ENCODE results near the gene IRF8.
"Not testable (repeated sequence)": the region's sequence is repeated elsewhere in the genome, so short reads cannot be mapped to it uniquely, and the experiment has no call there.

IRF8 gene

DNA sequence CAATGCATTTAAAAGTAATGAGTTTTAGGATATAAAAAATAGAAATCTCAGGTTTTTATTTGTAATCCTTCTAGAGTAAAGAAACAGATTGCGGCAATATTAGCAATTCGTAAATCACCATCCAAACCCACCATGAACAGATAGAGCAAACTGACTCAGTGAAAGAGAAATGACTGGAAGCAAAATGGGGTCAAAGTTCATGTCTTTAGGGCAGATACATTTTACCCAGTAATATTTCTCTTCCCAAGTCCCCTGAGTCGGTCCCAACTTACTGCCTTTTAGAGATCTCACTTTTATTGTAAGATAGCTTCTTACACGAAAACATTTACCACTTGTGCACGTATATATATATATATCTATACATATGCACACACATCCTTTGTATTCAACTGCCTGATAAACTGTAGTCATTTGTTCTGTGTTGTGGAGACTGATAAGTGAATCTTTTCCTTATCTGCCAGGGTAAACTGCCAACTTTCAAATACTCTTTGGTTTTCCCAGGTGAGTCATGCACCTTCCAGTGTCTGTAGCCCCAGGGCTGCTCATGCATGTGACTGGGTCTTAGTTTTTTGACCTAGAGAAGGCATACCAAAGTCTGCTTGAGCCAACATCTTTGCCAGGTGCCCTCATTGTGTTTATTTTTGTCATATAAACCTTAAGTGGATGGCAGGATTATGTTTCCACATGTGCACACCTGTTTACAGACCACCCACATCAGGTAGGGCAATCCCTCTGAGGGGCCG is 7.8 kb upstream of the IRF8 start:
- no peak for DNase-seq
- intact Hi-C loops (cut with DNase I): no loop called here

DNA sequence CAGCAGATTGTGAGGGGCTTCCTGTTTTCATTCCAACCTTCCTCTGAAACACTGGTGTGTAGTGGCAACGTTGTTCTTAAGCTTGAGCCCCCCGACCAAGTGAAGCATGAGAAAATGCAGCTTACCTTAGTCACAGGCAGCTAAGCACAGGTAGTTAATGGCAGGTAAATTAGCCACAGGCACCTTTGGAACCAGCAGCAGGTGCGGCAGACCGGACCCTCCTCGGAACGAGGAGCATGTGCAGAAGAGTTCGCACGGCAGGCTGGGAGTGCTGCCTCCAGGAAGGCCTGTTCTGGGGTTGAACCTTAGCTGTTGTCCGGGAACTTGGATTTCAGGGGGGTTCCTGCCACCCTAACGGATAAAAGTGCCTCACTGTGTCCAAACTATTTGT is 7.2 kb upstream of the IRF8 start:
- intact Hi-C loops (cut with DNase I): no loop called here
- DNase-seq: no peak

DNA sequence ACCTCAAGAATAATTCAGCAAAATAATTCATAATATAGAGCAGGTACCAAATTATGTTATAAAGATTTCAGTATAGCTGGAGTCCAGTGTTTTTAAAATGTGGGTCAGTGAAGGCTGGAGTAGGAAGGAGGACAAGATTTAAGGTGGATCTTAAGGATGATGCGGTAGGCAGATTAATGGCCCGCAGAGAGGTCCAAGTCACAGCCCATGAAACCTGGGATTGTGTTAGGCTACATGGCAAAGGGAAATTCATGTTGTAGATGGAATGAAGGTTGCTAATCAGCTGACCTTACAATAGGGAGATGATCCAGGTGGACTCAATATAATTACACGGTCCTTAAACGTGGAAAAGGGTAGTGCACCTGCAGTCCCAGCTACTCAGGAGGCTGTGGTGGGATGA is 6.2 kb upstream of the IRF8 start:
- intact Hi-C loops (cut with DNase I): no loop called here
- no peak for DNase-seq

DNA sequence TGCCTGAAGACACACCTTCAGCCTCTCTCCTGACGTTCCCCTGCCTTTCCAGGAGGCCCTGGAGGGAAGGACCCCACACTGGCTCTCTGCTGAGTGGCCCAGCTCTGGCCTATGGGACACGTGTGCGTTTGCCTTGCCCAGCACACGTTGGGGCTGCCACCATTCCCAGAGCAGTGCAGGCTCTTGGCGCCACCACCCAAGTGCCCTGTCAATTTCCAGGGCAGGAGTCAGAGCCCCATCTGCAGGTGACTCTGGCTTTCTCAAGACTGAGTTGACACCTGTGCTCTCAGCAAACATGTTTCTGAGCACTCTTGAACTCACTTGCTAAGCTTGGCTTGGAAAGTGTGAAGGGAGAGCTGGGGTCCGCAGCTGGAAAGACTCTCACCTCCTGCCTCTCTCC is 4.7 kb upstream of the IRF8 start:
- intact Hi-C loops (cut with DNase I): no loop called here
- no peak for DNase-seq

DNA sequence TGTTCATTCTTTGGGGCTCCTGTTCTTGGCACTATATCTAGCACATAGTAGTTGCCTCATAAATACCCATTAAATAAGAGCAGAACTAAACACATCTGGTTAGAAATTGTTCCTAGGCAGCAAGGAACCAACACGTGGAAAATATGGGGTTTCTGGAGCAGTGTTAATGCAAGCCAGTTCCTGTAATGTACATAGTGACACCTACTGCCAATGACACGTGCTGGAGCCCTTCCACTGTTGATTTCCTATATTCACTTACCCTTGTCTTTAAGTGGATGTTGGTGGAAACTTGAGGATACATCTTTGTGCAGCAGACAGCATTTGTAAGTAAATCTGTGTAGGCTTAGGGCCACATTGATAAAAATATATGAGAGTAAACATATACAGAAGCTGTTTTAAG is 1.6 kb upstream of the IRF8 start:
- intact Hi-C loops (cut with DNase I): no loop called here

DNA sequence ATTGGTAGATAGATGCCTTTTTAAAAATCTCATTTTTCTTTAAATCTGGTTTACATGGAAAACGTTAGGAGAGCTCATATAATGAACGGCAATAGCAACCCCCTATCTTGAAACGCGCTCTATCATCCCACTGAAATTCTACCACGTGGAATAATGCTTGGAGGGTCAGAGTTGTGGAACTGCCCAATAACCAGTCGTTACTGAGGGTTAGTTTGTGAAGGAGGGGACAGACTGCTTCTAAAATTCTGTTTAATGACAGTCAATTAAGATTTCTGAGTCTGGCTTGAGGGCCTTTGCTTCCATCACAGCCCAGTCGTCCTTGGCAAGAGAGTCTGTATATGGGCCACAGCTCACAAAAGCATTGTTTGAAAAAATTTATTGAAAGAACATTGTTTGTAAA is 482 bp downstream of the IRF8 start:
- no peak for DNase-seq
- intact Hi-C loops (cut with DNase I): no loop called here

More for the DNA sequence above, 1.6 kb upstream of the IRF8 start:
- DNase-seq: no peak

DNA sequence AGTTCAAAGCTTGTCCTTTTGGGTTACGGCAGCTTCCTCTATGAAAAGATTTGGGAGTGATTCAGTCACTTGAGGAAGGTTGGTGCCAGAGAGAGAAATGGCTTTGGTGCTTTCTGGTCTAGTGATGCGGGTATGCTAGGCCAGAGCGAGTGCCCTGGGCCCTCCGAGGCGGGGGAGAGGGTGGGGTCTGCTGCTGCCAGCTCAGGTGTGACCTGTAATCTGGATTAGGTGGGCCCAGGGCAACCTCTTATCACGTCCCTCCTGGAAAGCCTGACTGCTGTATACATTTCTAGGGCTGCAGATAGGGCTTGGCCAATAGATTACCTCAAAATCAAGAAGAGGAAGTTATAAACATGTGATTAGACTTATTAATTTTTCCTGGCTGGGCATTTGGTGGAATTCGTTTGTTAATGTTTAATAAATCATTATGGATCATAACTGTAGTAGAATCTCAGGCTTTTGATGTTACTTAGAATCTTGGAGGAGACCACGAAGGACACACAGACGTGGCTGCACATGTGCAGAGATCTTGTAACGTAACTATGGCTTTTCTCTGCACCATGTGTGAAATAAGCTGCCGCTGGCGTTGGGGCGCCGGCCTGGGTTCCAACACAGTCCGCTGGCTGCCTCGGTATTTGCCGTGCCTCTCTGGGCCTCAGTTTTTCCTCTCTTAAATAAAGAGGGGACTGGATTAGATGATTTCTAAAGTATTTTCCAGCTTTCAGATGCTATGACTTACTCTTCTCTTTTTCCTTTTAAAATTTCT is 1.2 kb downstream of the IRF8 start:
- intact Hi-C loops (cut with DNase I): no loop called here
- DNase-seq: peak in 1 of 10 donors; percentile 59

DNA sequence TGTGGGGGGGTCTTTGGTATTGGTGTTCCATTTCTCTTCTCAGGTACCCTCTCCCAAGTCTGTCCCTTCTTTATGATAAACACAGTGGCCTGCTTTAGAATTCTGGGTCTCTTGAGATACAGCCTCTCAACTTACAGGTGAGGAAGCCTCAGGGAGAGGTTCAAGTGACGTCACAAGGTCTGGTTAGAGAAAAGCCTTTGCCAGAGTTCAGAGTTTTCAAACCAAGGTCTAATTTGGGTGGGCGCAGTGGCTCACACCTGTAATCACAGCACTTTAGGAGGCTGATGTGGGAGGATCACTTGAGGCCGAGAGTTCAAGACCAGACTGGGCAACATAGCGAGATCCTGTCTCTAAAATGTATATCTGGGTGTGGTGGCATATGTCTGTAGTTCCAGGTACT is 2.1 kb downstream of the IRF8 start:
- intact Hi-C loops (cut with DNase I): no loop called here
- no peak for DNase-seq

DNA sequence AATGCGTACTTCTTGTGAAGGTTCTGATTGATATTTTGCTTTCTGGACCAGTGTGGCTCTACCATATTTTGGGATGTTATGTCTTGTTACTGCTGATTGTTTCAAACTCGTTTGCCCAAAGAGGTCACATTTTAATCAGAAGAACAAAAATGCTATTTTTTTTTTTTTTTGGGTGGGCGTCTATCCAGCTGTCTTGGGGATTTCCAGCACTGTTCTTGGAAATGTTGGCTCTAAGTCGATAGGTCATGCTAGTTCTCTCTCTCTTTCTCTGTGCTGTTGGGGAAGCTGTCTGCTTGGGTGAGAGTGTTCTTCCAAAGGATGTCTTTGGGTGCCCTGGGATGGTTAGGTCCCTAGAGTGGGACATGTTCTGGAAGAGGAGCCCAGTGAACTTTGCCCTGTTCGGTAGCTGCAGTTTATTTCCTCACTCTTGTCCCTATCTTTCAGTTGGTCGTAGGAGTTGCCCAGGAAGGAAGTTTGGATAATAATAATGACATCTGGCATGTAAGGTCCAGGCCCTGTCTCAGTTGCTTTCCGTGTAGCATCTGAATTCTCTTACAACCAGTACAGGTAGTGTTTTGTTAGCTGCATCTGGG is 2.9 kb downstream of the IRF8 start:
- intact Hi-C loops (cut with DNase I): no loop called here

DNA sequence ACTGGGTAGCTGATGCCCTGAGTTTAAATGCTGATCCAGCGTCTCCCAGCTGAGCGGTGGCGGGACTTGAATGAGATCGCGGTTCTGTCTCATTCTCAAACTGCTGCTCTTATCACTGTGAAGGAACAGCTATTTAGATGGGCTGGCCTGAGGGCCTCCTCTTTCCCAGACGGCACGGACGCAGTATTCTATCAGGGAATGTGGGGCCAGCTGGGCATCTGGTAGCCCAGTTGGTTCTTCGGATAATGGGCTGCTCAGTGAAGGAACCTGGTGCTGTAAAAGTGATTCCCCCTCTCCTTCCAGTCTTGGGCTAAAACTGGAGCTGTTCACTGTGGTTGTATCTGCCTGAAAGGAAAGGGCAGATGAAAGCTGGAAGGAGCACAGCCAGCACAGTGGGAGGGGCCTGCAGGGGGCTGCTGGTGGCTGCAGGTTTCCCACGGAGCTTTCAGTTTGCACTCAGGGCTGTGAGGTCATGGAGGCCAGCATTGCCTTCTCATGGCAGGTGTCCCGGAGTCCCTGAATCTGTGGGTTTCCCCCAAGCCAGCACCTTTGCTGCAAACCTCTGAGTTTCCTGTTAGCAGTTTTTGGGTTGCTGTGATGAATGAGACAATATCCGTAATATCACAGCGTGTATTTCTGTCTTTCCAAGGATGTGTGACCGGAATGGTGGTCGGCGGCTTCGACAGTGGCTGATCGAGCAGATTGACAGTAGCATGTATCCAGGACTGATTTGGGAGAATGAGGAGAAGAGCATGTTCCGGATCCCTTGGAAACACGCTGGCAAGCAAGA is 3.6 kb downstream of the IRF8 start:
- intact Hi-C loops (cut with DNase I): no loop called here
- peak in 2 of 10 donors; percentile 40 to 74 for DNase-seq

More for the DNA sequence above, 2.9 kb downstream of the IRF8 start:
- DNase-seq: peak in 1 of 10 donors; percentile 13

DNA sequence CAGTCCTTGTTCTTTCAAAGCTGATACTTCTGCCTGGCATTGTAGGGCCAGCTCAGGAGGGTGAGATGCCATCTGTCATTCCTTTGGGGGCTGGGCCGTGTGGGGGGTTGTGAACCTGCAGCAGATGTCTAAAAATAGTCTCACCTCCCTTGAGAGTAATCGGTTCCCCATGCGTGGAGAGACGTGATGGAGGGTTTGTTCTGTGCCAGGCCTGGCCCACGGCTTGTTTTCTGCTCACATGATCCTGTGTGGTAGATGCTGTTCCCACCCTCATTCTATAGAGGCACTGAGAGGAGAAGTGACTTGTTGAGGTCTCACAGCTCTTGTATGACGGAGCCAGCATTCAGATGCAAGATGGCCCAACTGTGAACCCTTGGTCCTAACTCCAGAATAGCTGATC is 4.6 kb downstream of the IRF8 start:
- DNase-seq: peak in 1 of 10 donors; percentile 1
- intact Hi-C loops (cut with DNase I): no loop called here

DNA sequence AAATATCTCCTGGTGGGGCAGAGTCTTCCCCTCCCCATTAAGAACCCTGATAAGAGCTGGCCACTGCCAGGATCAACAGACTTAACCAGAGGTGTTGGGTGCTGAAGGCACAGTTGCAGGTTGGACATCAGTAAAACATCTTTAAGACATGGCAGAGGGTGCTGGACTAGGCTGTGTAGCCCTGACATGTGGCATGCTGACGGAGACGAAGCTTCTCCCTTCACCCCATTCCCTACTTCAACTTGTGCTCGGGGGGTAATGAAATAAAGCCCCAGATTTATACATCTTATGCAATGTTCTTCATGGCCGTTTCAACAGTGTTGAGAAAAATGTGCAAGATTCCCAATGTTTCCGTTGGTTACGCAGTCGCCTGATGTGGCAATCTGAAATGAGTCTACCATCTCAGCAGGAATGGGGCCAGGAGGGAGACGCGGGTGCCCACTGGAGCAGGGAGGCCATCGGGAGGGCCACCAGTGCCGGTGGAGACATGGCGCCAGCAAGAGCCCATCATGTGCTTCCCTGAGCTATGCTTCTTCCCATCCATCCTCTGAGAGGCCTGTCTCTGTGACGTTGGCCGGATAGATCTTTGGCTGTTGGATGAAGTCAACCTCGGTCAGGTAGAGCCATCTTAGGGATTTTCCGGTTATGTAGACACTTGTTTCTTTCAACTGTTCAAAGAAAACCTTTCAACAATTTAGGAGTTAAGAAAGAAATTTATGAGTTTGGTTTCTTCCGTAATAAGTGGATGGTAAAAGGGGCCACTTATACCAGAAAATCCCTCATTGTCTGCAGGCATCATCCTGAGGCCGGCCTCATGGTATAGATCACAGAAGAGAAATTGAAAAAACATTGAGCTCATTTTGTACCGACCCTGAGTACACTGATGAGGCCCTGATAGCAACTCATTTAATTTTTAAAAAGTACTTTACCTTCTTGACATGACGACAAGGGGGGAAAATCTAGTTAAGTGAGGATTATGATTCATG is 6.4 kb downstream of the IRF8 start:
- peak in 2 of 10 donors; percentile 58 to 61 for DNase-seq
- intact Hi-C loops (cut with DNase I): no loop called here

DNA sequence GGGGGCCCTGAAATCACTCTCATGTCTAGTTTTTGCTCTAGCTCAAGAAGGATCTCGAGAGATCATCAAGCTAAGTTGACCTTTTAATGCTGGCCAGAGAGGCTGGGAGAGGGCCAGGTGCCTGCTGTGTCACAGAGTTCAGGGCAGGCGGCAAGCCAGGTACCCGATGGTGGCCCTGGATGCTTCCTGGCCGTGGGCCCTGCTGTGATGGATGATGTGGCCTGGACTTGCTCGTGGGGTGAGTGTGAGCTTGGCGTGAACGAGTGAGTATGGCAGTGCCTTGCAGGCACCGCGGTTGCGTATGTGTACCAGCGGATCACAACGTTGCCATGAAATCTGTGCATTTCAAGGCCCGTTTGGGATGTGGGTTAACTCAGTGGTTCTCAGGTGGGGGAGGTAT is 7.4 kb downstream of the IRF8 start:
- intact Hi-C loops (cut with DNase I): no loop called here
- DNase-seq: peak in 2 of 10 donors; percentile 21 to 63

DNA sequence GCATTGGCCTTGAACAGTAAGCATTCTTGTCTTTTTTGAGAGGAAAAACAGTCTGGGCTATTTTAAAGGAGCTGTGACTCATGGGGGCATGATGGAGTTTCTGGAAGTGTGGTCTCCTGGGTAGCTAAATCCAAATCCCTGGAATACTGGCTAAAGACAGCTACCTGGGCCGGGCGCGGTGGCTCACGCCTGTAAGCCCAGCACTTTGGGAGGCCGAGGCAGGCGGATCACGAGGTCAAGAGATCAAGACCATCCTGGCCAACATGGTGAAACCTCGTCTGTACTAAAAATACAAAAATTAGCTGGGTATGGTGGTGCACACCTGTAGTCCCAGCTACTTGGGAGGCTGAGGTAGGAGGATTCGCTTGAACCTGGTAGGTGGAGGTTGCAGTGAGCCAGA is 8.3 kb downstream of the IRF8 start:
- intact Hi-C loops (cut with DNase I): not testable (repeated sequence)
- peak in 2 of 10 donors; percentile 27 to 62 for DNase-seq

DNA sequence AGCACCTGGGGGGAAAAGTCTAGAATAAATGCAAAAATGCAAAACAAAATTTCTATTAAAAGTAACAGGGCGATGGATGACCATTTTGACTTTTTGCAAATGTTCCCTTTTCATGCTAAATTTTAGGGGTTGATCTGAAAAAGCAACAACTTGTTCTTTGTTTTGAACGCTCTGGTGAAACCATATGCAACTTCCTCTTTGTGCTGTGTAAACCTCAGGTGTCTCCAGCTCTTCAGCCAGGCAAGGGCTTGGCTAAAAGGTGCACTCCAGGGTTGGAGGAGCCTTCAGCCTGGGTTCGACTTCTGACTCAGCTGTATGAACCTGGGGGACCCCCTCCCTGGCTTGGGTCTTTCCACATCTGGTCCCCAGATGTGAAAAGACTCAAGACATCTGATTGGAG is 9.5 kb downstream of the IRF8 start:
- peak in 2 of 10 donors; percentile 22 to 33 for DNase-seq
- intact Hi-C loops (cut with DNase I): no loop called here

DNA sequence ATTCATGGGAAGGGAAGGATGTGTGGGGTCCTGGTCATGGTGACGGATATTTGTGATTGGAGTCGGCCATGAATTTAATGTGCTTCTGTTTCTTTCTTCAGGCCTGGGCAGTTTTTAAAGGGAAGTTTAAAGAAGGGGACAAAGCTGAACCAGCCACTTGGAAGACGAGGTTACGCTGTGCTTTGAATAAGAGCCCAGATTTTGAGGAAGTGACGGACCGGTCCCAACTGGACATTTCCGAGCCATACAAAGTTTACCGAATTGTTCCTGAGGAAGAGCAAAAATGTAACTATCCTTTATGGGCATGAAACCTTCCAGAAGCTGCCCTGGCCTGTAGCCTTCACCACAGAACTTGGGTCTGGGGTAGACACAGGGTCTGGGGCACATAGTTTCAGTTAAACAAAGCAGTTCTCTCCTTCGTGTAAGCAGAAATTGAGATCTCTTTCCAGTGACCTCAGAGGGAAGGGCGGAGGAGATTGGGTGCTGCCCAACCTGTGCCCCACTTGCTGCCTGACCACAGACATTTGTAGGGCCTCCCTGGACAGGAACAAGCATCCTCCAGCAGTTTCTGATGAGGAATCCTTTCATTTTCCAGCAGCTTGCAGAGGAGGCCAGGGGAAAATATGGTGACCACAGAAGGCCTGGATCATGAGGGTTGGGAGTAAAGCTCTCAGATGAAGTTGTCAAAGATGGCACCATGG is 10.1 kb downstream of the IRF8 start:
- peak in 2 of 10 donors; percentile 5 to 18 for DNase-seq
- intact Hi-C loops (cut with DNase I): no loop called here

DNA sequence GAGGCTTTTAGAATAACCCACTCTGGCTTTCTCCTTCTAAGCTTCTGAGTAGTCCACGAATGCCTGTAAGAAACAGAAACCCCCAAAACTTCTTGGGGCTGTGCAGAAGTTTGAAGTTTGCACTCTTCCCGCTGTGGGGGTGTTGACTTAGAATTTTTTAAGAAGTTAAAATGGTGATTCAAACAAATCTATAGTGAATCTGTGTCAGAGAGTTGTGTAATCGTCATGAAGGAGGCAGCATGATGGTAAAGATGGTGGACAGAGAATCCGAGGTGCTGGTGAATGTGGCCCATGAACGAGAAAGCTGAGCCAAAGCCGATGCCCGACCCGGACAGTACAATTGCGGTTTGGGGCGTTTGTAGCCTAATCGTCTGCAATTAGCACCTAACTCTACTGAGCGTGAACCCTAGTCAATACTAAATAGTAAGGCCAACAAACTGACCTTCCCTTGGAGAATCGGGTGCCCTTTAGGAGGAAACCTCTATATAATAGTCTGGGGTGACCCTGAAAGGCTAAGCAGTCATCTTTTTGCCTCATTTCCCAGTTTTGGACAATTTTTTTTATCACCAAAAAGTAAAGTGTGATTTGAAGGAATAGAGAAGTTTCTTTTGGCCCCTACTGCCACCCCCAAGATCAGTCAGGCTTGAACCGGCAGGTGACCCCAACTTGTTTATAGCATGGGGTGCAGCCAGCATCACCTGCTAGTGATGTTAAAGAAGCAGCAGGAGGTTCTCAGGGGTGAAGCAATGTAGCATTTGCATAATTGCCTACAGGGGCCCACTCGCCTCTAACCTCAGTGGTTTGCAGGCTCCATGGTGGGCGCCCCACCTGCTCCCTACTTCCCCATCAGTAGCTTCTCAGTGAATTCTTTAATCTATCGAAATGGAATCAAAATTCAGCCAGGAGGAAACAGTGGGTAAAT is 11.2 kb downstream of the IRF8 start:
- intact Hi-C loops (cut with DNase I): no loop called here
- DNase-seq: peak in 2 of 10 donors; percentile 23 to 30

DNA sequence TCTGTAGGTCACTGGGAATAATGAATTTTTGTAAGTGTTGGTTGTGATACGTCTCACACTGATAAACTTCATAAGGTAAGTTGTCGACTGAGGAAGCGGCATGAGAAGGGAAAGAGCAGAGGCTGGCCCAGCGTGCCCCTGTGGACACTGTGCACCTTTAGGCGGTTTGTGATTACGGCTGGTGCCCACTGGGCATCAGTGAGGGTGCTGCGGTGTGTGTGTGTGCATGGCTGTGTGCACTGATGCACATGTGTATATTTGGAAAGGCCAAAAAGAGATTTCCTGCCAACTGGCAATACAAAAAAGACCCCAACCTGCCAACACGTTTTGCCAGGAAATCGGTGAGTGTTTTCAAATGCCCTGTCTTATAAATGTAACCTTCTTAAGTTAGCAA is 11.9 kb downstream of the IRF8 start:
- DNase-seq: peak in 2 of 10 donors; percentile 9 to 61
- intact Hi-C loops (cut with DNase I): no loop called here
